Kidney capillary endothelial cell (primary cell): ENCODE measurements around the gene PAX1.

Experiments
- DNase-seq: peaks from one replicate; pipeline ENCODE4 v3.0.0-alpha.2; 2018; ENCODE audit warnings: low spot score

PAX1 gene

GRCh38 chr20:21739682-21740081 lies 34.2 kb downstream of the PAX1 start:
- no peak for DNase-seq

- no peak for DNase-seq
Measured at GRCh38 chr20:21741266-21741665, 35.8 kb downstream of the PAX1 start.

- no peak for DNase-seq
Measured at GRCh38 chr20:21762646-21763045, 57.2 kb downstream of the PAX1 start.

GRCh38 chr20:21767200-21767738 lies 61.8 kb downstream of the PAX1 start:
- DNase-seq: no peak

GRCh38 chr20:21767739-21768223 lies 62.3 kb downstream of the PAX1 start:
- no peak for DNase-seq
